Measurements from ENCODE around the gene AQP6. TPM values are rescaled to one million over a fixed set of nuclear protein-coding genes. Genes with fewer than 3 reads are reported as not detected.

AQP6 gene, protein sequence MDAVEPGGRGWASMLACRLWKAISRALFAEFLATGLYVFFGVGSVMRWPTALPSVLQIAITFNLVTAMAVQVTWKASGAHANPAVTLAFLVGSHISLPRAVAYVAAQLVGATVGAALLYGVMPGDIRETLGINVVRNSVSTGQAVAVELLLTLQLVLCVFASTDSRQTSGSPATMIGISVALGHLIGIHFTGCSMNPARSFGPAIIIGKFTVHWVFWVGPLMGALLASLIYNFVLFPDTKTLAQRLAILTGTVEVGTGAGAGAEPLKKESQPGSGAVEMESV
- total RNA-seq, result 0.12 and 0.13 TPM in 2 replicates

DNA sequence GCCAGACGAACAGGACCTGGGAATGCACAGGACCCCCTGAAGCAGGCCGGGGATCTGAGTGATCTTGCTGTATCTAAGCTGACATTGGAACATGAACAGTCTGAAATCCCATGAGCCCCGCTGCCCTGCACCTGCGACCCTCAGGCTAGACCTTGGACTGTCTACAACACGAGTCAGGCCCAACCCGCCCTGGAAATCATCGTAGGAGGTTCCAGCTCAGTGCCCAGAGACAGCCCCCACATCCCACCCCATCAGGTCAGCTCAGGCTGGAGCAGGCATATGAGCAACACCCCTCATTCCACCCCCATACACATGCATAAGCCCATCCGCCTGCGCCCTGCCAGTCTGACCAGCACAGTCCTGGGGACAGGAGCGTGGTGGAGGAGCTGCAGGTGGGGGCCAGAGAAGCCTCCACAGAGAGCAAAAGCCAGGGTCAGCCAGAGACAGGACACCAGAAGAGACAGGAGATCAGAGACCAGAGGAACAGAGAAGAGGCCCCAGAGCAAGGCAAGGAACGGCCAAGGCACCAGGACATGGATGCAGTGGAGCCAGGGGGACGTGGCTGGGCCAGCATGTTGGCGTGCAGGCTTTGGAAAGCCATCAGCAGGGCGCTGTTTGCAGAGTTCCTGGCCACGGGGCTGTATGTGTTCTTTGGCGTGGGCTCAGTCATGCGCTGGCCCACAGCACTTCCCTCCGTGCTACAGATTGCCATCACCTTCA is at the start of gene AQP6:
AQP6 (plus strand) TSS at position 307 of the 720 bp plus-strand sequence; CDS start at position 534, 227 bp downstream.

DNA sequence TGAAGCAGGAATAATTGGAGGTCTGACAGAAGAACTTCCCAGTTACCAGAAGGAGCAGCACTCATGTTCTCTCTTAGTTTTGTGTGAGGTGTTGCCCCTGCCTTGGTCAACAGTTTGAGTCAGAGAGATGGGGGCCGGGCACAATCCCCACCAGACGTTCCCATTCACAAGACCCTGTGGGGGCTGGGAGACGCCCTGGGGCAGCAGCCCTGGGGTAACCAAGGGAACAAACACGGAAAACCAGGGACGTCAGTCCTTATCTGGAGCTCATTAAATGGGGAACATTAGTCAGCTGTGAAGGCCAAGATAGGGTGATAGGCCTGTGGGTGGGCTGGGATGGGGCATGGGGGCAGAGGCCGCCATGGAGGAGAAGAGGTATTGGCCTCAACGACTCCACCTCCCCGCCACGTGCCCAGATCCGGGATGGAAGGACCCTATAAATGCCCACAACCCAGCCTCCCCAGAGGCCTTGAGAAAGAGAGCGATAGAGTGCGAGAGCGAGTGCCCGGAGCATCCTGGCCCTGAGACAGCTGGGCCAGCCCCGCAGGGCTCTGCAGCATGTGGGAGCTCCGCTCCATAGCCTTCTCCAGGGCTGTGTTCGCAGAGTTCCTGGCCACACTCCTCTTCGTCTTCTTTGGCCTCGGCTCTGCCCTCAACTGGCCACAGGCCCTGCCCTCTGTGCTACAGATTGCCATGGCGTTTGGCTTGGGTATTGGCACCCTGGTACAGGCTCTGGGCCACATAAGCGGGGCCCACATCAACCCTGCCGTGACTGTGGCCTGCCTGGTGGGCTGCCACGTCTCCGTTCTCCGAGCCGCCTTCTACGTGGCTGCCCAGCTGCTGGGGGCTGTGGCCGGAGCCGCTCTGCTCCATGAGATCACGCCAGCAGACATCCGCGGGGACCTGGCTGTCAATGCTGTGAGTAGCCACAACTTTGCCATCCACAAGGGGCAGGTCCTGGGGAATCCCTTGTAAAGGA is 22.2 kb upstream of the AQP6 start, which contains the start of gene AQP2:
AQP2 (plus strand) TSS at position 465 of the 979 bp plus-strand sequence; CDS start at position 559, 94 bp downstream.

DNA sequence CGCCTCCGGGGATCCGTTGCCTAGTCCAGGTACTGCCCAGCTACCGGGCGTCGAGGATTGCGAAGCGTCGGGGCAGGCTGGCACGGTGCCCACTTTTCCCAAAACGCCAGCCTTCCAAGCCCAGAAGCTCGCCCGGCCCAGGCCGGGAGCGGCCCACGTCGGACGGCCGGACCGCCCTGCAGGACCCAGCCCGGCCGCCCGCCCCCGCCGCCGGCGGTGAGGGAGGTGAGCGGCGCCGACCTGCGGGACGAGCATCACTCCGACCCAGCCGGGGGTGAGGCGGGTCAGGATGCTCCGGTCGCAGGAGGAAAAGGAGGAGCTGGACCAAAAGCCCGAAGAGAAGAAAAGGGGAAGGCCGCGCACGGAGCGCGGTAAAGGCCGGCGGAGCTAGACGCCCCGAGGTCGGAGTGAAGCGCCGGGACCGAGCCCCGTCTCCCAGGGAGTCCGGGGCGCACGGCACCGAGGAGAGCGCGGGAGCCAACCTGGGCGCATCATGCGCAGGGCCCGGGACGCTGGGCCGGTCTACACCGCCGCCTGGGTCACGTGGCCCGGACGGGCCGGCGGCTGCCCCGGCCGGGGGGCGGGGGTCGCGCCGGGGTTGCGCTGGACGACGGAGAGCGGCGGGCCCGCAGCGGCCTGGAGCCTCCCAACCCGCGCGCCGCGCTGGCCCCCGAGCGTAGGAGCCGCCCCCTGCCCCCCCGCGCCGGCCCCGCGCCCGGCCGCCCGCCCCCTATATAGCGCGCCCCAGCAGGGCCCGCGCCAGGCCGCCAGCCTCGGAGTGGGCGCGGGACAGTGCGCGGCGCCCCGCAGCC is 11.4 kb upstream of the AQP6 start, which contains the start of gene AQP5:
AQP5 (plus strand) TSS at position 762 of the 812 bp plus-strand sequence. CDS start 146 bp downstream, outside the sequence.

DNA sequence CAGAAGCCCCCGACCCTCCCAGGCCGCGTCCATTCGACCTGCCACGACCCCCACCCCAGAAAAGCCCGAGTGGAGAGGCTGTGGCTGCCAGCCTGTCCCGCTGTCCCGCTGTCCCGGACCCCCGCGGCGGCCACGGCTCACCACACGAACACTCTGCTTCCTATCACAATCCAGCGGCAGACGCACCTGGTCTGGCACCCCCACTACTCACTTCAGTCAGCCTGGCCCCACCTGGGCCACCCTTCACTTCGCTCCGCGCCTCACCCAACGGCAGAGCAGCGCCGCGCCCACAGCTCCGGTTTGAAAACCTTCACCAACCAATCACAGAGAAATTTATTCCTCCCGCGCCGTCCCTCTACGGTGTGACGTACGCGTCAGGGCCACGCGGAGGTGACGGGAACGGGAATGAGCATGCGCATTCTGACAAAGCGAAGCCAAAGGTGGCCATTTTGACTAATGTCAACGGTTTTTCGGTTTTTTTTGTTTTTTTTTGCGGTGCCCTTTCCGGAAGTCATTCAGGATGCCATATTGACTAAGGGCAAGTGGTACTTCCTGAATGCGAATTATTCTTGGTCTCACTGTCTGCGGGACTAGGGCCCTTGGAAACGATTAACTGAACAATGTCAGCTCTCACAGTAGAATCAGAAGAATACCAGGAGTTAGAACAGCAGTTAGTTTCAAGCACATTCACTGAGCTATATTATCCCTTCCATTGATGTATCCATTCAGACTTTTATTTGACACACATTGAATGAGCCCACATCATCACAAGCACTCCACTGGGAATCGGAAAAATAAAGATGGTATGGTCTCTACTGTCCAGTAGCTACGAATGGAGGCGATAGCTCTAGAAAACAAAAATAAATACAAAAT is 52.7 kb downstream of the AQP6 start, which contains the start of gene RACGAP1:
RACGAP1 (minus strand) TSS at position 308 of the 873 bp plus-strand sequence. CDS start 8,779 bp downstream, outside the sequence.

Other genes starting within 250 kb of the AQP6 start
- gene TMBIM6, start 231.4 kb upstream of the AQP6 start, total RNA-seq, result 369 and 388 TPM in 2 replicates
- gene NCKAP5L, start 144.5 kb upstream of the AQP6 start, total RNA-seq, result 10.3 and 12.8 TPM in 2 replicates
- 2.0 and 3.3 TPM in 2 replicates for gene BCDIN3D, start 129.8 kb upstream of the AQP6 start, total RNA-seq
- gene FAIM2, start 69.0 kb upstream of the AQP6 start, total RNA-seq, result 0.81 and 2.0 TPM in 2 replicates
- not detected in 2 replicates for gene AQP2, start 22.2 kb upstream of the AQP6 start, total RNA-seq
- 0.19 and 0.26 TPM in 2 replicates for gene AQP5, start 11.1 kb upstream of the AQP6 start, total RNA-seq
- 58.3 and 78.9 TPM in 2 replicates for gene RACGAP1, start 52.5 kb downstream of the AQP6 start, total RNA-seq
- 1.3 and 1.4 TPM in 2 replicates for gene ASIC1, start 84.6 kb downstream of the AQP6 start, total RNA-seq
- gene SMARCD1, start 112.4 kb downstream of the AQP6 start, total RNA-seq, result 21.8 and 27.8 TPM in 2 replicates
- gene GPD1, start 131.1 kb downstream of the AQP6 start, total RNA-seq, result 0.13 and 0.44 TPM in 2 replicates
- gene COX14, start 139.3 kb downstream of the AQP6 start, total RNA-seq, result 45.6 and 65.3 TPM in 2 replicates
- gene CERS5, start 194.4 kb downstream of the AQP6 start, total RNA-seq, result 44.8 and 52.8 TPM in 2 replicates